NCI-H82 treated with DMSO at 0.1 percent for 48 hours (cell line): Measurements from ENCODE around the gene ZMAT5.

Experiments
- DNase-seq: peaks from one replicate; lab custom pipeline; 2025; ENCODE audit not compliant: unreplicated experiment; lab: John Stamatoyannopoulos, UW

ZMAT5 gene, protein sequence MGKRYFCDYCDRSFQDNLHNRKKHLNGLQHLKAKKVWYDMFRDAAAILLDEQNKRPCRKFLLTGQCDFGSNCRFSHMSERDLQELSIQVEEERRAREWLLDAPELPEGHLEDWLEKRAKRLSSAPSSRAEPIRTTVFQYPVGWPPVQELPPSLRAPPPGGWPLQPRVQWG

DNA sequence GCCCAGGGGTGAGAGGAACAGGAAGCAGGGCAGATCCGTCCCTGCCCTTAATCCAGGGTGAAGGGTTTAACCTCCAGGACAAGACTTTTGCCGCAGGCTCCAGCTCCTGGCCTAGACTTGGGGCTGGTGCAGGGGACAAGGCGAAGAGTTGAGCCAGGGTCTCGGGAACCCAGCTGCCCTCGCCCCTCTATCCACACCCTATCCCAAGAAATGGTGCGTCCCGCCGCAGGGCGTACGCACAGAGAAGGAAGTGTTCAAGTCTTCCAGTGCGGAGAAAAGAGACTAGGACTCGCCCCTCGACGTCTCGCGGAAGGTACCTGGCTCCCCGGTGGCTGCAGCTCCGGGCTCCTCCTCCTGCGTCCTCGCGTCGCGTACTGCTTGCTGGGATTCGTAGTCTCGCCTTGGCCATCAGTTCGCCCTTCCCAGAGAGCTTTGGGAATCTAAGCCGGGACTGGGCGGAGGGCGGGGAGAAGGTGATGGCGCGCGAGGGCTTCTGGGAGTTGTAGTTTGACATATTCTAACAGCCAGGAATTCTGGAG lies at the start of gene ZMAT5:
ZMAT5 (minus strand) TSS at position 376 of the 539 bp plus-strand sequence. CDS start 18,463 bp downstream, outside the sequence.
- DNase-seq, result peak; percentile 87

DNA sequence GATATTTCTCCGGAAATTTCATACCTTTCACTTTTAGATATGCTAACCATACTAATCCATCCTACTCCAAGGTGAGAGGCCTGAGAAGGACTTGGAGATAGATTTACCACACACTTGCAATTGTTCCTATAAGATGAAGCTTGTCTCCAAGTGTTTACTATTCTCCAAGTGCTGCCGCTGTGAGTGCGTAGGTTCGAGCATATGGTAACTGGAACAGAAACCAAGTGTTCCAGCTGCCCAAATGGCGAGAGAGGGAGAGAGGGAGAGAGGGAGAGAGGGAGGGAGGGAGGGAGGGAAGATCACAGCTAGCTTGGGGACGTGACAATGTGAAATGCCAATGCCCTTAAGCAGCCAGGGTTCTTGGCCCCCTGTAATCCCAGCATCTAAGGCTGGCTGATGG lies 49.7 kb upstream of the ZMAT5 start:
- no peak for DNase-seq

DNA sequence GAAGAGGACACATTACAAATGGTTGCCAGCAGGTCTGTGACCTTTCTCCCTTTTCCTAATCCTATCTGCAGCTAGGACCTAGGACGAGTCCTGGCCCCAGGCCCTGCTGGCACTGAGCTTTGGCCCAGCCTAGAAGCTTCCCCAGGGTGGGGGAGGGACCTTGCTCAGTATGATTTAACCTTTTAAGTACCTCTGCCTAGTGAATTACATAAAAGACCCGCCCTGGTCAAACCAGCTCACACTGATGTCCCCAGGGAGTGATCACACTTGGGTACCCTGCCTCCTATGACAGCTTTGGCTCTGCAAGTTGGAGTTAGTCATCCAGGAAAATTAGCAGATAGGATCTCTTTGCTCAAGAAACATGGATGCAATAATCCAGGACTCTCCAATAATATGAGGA lies 49.3 kb upstream of the ZMAT5 start:
- no peak for DNase-seq

DNA sequence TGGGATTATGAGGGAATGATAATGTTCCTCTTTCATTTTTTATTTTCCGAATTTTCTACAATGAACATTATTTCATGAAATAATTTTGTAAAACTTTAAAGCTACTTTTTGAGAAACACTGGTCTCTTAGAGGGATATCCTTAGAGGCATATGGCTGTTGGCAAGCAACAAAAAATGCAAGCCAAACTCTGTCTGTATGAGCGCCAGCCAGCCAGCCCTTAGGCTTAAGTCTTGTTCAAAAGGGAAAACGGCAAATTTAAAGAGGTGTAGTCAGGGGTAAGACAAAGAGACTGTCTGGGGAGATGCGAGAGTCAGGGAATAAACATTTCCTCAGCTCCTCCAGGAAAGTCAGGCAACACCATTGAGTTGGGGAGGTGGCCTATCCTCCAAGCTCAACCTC lies 48.8 kb upstream of the ZMAT5 start:
- no peak for DNase-seq

DNA sequence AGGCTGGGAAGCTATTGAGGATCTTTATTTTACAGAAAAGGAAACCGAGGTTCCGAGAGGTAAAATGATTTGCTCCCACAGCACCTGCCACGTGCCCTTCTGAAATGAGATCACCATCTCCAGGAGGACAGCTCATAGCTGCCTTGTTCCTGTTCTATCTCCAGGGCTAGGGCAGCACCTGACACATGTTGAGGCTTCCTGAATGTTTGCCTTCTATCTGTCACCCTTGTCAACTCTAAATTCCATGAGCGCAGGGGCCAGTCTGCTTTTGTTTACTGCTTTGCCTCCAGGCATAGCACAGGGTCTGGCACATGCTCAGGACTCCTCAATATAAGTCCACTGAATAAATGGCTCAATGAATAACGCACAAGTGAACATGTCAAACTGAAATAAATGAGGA lies 47.2 kb upstream of the ZMAT5 start:
- DNase-seq, result no peak

DNA sequence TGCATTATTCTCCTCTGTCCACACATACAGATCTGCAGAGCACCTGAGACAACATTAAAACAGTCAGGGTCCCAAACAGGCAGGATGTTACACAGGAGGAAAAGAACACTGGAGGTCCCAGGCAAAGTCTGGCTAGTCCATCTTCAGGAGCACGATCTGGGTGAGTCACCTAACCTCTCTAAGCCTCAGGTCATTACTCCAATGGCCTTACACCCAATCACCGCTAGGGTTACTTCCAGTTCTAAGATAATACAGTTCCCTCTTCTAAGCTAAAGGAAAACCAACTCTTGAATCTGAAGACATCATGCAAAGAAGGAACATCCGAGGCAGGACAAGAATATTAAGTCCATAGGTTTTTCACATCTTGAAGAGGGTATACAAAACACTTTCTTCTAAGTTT lies 46.8 kb upstream of the ZMAT5 start:
- DNase-seq, result no peak

DNA sequence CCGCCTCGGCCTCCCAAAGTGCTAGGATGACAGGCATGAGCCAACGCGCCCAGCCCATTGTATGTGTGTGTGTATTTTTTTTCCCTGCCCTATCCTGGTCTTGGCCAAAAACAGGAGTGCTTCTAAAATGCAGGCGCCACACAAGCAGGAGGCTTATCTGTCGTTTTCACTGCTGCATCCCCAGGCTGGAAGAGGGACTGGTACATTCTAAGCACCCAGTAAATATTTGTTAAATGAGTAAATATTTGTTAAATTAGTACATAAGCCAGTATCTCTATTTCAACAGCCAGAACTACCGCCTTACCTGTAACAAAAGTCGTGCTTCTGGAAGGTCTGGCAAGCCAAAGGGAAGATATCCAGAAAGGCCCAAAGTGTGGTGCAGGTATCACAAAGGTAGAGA lies 46.3 kb upstream of the ZMAT5 start:
- DNase-seq, result no peak

DNA sequence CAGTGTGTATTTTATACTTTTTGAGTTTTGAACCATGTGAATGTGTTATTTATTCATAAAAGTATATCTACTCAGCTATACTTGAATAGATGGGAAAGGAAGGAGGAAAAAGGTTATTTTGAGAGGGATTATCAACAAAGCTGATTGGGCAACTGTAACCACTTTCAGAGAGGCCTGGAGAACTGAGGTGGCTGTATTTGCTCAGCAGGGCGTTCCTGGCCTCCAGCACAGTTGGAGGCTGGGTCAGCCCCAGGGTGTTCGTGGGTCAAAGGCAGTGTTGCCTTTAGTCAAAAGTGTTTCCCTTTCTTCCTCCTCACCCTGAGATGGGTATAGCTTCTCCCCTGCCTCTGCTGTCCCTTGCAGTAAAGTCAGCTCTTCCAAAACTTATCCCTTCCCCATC lies 44.6 kb upstream of the ZMAT5 start:
- no peak for DNase-seq

DNA sequence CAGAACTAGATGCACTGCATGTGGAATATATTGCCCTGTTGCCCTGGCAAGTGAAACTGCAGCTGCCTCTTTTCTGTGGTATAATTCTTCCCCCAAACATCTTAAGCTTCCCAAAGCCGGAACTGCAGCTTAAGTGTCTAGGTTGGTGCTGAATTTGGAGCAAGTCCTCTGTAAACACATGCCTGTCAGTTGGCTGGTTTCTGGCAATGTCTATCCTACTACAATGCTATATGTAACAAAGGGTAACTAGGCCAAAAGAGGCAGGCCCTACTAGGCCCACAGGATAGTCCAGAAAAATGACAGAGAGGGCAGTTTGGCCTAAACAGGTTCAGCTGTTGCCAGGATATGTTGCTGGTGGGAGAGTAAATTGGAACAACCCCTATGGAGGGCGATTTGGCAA lies 43.4 kb upstream of the ZMAT5 start:
- no peak for DNase-seq

DNA sequence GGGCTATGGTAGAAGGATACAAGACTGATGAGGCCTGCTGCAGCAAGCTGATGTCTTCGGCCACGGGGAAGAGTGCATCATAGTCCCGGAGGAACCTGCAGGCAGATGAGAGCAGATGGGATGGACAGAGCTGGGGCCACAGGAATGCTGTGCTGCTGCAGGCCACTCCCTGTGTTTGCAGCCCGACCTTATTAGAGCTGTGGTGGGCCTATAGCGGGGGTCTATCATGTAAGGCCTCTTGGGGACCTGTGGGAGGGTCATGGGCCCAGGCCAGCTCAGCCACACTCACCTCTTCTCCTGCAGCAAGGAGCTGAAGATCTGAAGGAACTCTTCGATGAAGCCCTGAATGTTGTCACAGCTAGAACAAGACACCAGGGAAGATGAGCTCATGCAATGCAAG lies 39.4 kb upstream of the ZMAT5 start:
- DNase-seq, result no peak

DNA sequence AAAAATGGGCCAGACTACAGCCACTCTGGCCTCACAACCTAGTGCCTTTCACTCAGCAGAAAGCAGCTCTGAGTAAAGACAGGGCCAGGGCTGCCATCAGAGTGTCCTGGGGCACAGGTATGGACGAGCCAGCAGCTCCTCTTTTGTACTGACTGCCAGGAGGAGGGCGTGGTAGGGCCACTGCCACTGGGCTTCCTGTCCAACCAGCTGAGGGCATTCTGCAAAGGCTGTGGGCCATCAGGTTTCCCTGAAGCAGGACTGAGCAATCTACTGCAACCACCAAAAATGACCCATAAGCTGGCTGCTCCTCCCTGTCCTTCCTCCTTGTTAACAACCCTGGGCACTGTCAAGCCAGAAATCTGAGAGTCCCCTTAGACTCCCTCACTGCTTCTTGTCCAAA lies 38.2 kb upstream of the ZMAT5 start:
- DNase-seq, result no peak

DNA sequence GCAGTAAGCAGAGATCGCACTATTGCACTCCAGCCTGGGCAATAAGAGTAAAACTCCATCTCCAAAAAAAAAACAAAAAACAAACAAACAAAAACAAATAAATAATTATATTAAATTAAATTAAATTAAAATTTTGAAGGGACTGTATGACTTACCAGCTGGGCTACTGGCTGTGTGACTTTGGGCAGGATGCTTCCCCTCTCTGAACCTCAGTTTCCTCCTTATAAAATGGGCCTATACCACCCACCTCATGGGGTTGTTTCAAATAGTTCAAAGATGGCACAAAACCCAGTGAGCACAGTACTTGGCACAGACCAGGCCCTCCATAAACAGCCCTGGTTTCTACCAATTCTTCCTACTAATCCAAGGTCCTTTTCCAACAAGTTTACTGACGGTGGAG lies 36.4 kb upstream of the ZMAT5 start:
- DNase-seq, result no peak

DNA sequence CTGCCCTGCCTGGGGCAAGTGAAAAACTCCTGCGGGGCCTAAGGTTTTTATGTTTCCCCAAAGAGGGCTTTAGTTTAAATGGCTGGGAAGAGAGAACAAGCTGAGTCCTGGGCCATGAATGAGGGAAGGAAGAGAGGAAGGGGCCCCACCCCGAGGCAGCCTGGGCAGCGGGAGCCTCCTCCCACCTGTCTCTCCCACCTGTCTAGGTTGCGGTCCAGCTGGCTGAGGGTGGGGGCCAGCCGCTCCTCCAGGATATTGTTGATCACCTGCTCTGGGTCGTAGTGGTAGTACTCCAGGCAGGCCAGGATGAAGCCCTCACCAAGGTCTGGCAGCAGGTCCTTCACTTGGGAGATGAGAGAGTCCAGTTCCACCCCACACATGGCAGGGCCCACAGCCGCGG lies 35.0 kb upstream of the ZMAT5 start:
- DNase-seq, result no peak

DNA sequence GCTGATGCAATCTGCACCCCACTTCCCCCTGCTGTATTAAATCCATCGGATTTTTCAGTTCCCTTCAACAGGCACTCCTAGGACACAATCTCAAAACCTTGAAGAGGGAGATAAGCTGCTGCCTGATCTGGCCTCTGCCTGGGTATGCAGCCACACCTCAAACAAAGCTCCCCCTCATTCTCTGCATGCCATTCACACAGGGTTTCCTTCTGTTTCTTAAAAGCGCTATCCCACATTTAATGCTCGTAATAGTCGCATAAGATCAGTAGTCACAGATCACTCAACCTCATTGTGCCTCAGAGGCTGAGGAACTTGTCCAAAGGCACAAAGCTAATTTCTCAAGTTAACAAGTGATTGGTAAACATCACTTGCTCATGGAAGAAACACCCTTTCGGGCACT lies 34.3 kb upstream of the ZMAT5 start:
- no peak for DNase-seq

DNA sequence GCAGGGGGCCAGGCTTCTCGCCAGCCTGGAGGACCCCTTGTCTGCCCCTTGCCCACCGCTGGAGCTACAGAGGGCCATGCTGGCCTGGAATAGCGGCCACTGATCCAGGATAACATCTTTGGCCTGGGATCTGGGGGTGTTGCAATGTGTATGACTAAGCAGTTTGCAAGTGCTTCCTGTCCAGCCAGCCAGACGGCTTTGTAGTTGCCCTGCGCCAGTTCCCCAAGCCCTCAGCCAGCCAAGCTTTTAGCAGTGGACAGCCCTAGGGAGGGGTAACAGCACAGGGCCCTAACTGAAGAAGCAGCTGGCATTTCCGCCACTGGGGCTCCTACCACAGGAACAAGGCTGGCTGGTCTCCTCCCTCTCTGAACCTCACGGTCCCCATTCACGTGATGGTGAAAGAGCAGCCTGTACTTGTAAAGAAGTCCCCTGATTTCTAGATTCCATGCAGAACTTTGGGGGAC lies 32.4 kb upstream of the ZMAT5 start:
- DNase-seq, result no peak

DNA sequence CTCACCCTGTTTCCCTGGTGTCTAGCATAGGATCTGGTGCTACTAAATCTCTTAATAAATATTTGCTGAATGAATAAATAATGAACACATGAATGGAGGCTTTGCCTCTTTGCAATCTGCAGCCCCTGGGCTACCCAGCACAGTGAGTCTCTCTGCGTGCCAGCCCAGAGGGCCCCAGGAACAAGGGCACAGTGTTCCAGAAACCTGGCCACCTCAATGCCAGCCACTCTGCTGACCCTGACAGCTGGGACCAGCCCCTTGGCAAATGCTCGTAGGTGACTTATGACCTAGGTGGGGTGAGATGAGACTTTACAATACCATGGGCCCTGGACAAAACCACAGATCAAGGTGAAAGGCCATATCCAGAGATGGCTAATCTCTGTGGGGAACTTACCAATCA lies 32.0 kb upstream of the ZMAT5 start:
- no peak for DNase-seq

DNA sequence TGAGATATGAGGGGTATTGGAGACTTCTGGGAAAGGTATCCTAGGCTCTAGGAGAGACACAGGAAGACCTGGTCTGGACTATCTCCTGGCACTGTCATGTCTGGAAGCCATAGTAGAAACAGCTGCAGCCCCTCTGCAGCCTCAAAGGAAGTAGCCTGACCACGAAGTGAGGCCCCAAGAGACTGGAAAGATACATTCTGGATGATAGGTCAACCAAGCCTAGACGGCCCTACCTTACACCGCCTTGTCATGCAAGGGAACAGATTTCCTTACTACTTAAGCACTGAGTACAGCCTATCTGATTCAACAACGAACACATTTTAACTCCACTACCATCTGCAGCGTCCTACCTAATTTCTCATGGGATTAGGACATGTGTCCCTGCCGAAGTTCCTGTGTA lies 31.5 kb upstream of the ZMAT5 start:
- DNase-seq, result no peak

DNA sequence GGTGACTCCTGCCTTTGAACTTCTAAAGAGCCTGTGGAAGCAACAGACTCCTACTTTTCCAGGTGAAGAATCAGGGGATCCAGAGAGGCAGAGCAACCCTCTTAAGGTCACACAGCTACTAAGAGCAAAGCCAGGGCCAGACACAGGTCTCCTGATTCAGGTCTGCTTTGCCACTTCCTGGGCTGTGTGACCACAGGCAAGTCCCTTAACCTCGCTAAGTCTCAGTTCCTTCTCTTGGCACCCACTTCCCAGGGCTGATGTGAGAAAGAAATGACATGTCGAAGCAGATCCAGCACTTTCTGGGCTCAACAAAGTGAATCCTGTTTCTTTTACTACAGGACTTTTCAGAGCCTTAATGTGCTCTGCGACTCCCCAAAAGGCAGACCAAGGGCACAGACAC lies 30.5 kb upstream of the ZMAT5 start:
- DNase-seq, result no peak

DNA sequence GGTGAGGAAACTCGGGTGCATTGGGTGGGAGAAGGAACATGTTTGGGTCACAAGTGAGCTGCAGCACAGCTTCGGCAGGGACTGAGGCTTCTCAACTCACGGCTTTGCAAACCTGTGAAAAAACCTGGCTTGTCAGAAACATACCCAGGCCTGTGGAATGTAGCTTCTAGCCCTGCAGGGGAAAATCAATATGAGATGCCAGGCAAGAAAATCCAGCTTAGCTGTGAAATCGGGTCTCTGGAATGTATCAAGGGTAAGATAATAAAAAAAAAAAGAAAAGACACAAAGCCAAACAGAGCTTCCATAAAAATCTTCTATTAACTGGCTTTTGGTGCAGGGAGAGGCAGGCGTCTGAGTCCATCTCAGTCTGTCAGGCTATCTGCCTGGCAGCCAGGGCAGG lies 28.9 kb upstream of the ZMAT5 start:
- no peak for DNase-seq

DNA sequence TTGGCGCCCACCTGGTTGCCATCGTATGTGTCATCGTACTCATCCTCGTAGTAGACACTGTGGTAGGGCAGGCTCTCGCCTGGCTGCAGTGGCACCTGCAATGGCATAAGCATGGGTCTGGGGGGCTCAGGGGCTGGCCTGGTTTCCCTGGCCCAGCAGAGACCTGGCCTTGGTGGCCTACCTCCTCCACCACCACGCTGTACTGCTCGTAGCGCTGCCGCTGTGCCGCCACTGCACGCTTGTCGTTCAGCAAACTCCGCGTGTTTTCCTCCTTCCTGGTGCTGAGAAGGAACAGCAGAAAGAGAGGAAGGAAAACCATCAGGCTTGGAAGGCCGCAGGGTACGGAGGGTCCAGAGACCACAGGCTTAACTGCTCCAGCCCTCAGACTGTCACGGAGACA lies 26.6 kb upstream of the ZMAT5 start:
- no peak for DNase-seq

DNA sequence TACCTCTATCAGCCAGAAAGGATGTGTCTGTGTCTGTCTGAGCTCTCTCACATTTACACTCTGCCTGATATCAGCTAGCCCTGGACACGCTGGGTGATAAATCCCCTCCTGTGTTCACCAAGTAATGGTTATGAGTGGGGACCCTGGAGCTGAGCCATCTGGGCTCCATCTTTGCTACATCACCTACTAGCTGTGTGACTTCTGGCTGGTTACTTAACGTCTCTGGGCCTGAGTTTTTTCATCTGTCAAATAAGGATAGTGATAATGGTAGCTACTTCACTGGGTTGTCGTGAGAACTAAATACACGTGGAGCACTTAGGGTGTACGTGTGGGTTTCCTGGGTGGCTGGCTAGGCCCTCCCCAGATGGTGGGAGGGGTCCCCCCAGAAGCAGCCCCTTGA lies 23.3 kb upstream of the ZMAT5 start:
- no peak for DNase-seq

DNA sequence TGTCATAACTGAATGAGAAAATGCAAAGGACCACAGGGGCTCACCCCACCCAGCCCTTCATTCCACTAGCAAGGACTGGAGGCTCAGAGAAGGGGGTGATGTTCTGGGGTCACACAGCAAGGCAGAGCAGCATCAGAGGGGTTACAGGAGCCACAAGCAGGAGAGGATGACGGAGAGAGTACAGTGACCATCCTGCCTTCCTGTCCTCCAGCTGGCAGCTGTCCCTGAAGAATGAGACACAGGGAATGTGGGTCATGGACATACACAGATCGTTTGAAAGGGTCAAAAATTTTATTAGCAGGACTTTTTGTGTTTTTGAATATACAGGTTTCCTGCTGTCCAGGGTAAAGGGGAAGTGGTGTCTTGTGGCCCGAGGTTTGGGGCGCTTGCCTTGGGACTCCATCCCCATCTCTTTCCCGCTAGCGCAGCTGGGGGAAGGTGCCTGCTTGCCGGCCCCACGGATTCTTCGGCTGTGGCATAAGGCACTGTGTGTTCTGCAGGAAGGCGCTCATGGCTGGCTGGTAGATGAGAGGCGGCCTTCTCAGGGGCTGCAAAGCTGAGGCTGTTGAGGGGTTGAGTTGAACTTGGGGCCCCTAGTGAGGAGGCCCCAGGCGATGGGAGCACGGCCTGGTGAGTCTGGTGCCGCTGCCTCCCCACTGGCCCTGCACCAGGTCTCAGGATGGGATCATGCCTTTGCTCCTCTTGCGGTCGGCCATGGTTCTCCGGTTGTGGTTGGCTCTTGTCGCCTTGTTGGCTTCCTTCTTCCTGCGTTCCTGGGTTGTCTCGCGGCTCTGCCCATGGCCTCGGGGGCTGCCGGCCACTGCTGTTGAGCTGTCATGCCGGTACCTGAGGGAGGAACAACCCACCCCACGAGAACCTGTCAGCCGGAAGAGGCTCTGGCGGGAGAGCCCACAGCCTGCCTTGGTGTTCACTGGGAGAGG lies 21.8 kb upstream of the ZMAT5 start:
- DNase-seq, result no peak
